MCF 10A (cell line): Measurements from ENCODE around the gene KMT2C. TPM values are rescaled to one million over a fixed set of nuclear protein-coding genes. Genes with fewer than 3 reads are reported as not detected.
"Not testable (repeated sequence)": the region's sequence is repeated elsewhere in the genome, so short reads cannot be mapped to it uniquely, and the experiment has no call there.

ENCODE experiments used
- BruUV-seq: library from RNA; stranded (reverse); fragments of 400-500 nt; replicated peaks from 2 replicates; lab custom pipeline; 2021; lab: Mats Ljungman, UMichigan
- CTCF ChIA-PET: fragments of 300-600 bp; sonication (Branson Sonifier 250); formaldehyde crosslinking; extraction: SDS; loops from one replicate; lab custom pipeline; 2021; ENCODE audit warnings: antibody characterized with exemption, inconsistent platforms; lab: Yijun Ruan, JAX
- POLR2A ChIA-PET: fragments of 300-600, 350-650 bp; sonication (Branson Sonifier 250); formaldehyde crosslinking; extraction: SDS; loops from one replicate; lab custom pipeline; 2020; ENCODE audit warnings: antibody characterized with exemption, inconsistent platforms; lab: Yijun Ruan, JAX
- DNase-seq: peaks from one replicate; pipeline ENCODE4 v3.0.0-alpha.2; 2018; ENCODE audit not compliant: unreplicated experiment
- H3K27ac Mint-ChIP-seq: one replicate; pipeline ENCODE4 v1.8.0; 2022; ENCODE audit warnings: mild to moderate bottlenecking, low read depth, mixed read lengths; ENCODE audit not compliant: unreplicated experiment
- H3K27me3 Mint-ChIP-seq: one replicate; pipeline ENCODE4 v1.8.0; 2022; ENCODE audit warnings: mixed read lengths; ENCODE audit not compliant: insufficient read depth, unreplicated experiment
- H3K36me3 Mint-ChIP-seq: one replicate; pipeline ENCODE4 v1.8.0; 2022; ENCODE audit warnings: mild to moderate bottlenecking, moderate library complexity, mixed read lengths; ENCODE audit not compliant: insufficient read depth, unreplicated experiment
- H3K4me1 Mint-ChIP-seq: one replicate; pipeline ENCODE4 v1.8.0; 2022; ENCODE audit warnings: mixed read lengths; ENCODE audit not compliant: insufficient read depth, unreplicated experiment
- H3K4me3 Mint-ChIP-seq: one replicate; pipeline ENCODE4 v1.8.0; 2022; ENCODE audit warnings: mild to moderate bottlenecking, moderate library complexity, mixed read lengths; ENCODE audit not compliant: unreplicated experiment
- H3K9me3 Mint-ChIP-seq: one replicate; pipeline ENCODE4 v1.8.0; 2022; ENCODE audit warnings: mixed read lengths; ENCODE audit not compliant: unreplicated experiment
- CTCF ChIP-seq: fragments of 200-600 bp; IDR thresholded peaks from one replicate; pipeline ENCODE4 v1.8.0; 2022; ENCODE audit warnings: antibody characterized with exemption, mild to moderate bottlenecking; ENCODE audit not compliant: unreplicated experiment
- intact Hi-C: fragments of 100-400 bp; cut with micrococcal nuclease; formaldehyde crosslinking; loops from 2 replicates; pipeline ENCODE4 v1.14.1; 2022
- total RNA-seq: library from RNA; stranded (reverse); gene quantifications from 2 replicates; pipeline ENCODE4 v1.2.3, GENCODE V29; 2022

The KMT2C gene
- total RNA-seq, 1 experiment from 2014 or later: 54.6 TPM

GRCh38 chr7:152436931-152437575 is 1.2 kb upstream of the KMT2C start:
- not testable (repeated sequence) for H3K27me3 Mint-ChIP-seq, H3K9me3 Mint-ChIP-seq, H3K36me3 Mint-ChIP-seq
- peak overlapping the region; percentile 88 for H3K4me3 Mint-ChIP-seq
- TSS peak; percentile 93 for BruUV-seq
- ChIA-PET CTCF (interaction anchor here (0.6 to 0.7 kb wide), 4 partner anchors 76 to 218 kb away, joined by 3 to 4 read pairs (median 3); no protein-coding TSS in a partner anchor), POLR2A (interaction anchor here (0.7 to 5.6 kb wide), 5 partner anchors 23 to 1301 kb away, joined by 3 to 39 read pairs (median 5); no protein-coding TSS in a partner anchor)
- intact Hi-C loops: loop anchor here (5.0 kb wide), 1 partner anchor 240 kb away; the partner anchor contains the start of gene XRCC2
- DNase-seq: peak; percentile 3
- H3K27ac Mint-ChIP-seq: peak overlapping the region; percentile 66
- H3K4me1 Mint-ChIP-seq: peaks cover 16% of the 10 kb centered on the region

- no peaks in the 10 kb centered on the region for H3K9me3 Mint-ChIP-seq
- peaks cover 5% of the 10 kb centered on the region for H3K36me3 Mint-ChIP-seq
- H3K27ac Mint-ChIP-seq: peak overlapping the region; percentile 66
- peaks cover 16% of the 10 kb centered on the region for H3K4me1 Mint-ChIP-seq
- no peaks in the 10 kb centered on the region for H3K27me3 Mint-ChIP-seq
- intact Hi-C loops: loop anchor here (5.0 kb wide), 1 partner anchor 241 kb away; the partner anchor contains the start of gene XRCC2
- ChIA-PET CTCF (interaction anchor here (0.6 to 0.7 kb wide), 2 partner anchors 76 to 378 kb away, joined by 3 to 4 read pairs; no protein-coding TSS in a partner anchor), POLR2A (interaction anchor here (0.6 to 5.6 kb wide), 6 partner anchors 24 to 1301 kb away, joined by 3 to 39 read pairs (median 4); no protein-coding TSS in a partner anchor)
- peak; percentile 90 for DNase-seq
- H3K4me3 Mint-ChIP-seq: peak overlapping the region; percentile 88
- no peak for TF ChIP-seq CTCF
- no TSS peak for BruUV-seq
Measured at GRCh38 chr7:152436111-152436930, 518 bp upstream of the KMT2C start.

GRCh38 chr7:152434511-152435383 is 1.1 kb downstream of the KMT2C start:
- Mint-ChIP-seq H3K4me1 (peaks cover 16% of the 10 kb centered on the region), H3K4me3 (peak overlapping the region; percentile 88), H3K27ac (peak overlapping the region; percentile 84)
- POLR2A ChIA-PET: interaction anchor here (0.6 to 5.6 kb wide), 12 partner anchors 10 to 352 kb away, joined by 3 to 39 read pairs (median 4); partner anchors contain the start of gene ACTR3B
- not testable (repeated sequence) for BruUV-seq, H3K36me3 Mint-ChIP-seq, H3K9me3 Mint-ChIP-seq, H3K27me3 Mint-ChIP-seq
- intact Hi-C loops: loop anchor here (2.0 to 5.0 kb wide), 2 partner anchors 94 to 243 kb away; partner anchors contain the start of gene XRCC2
- CTCF ChIA-PET: interaction anchor here (0.6 to 1.7 kb wide), 7 partner anchors 30 to 354 kb away, joined by 3 to 8 read pairs (median 4); partner anchors contain the start of gene XRCC2
- peak; percentile 53 for DNase-seq

DNA sequence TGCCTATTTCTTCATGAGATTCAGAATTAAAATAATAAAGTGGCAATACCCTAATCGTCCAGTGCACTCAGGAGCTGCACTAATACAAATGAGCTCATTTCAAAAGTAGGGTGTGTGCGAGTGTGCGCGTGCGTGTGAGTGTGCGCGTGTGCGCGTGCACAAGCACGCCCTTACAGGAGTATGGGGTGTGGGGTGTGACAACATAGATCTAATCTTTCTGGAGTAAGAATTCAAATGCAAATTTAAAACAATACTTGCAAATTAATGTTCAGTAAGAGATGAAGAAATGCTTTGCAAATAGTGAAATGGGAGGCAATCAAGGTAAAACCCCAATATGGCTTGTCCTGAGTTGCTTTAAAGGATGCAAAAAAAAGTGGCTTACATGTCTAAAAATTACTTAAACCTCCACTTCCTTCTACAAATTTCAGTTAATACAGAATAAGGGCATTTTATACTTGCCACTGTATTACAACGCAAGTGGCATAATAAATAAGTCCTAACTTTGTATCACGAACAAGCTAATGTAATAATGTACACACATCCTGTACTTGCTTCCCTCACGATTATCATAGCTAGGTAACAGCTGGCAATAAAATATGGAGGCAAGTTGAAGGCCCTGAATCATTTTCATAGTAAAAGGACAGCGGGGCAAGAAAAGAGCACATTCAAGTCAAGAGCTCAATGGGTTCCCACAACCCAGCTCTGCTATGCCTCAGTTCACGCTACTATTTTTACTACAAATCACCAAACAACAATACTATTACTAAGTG is 1.9 kb downstream of the KMT2C start:
- ChIA-PET POLR2A (interaction anchor here (0.6 to 5.6 kb wide), 15 partner anchors 9 to 328 kb away, joined by 3 to 39 read pairs (median 5); partner anchors contain the start of gene ACTR3B), CTCF (interaction anchor here (0.6 to 1.7 kb wide), 7 partner anchors 30 to 242 kb away, joined by 3 to 8 read pairs (median 4); partner anchors contain the start of gene XRCC2)
- not testable (repeated sequence) for H3K36me3 Mint-ChIP-seq, H3K27me3 Mint-ChIP-seq, H3K9me3 Mint-ChIP-seq
- intact Hi-C loops: loop anchor here (2.0 kb wide), 1 partner anchor 93 kb away; no protein-coding TSS in a partner anchor
- Mint-ChIP-seq H3K27ac (peak overlapping the region; percentile 84), H3K4me1 (peaks cover 19% of the 10 kb centered on the region), H3K4me3 (peak overlapping the region; percentile 88)
- TSS peak; percentile 33 for BruUV-seq
- DNase-seq: peak; percentile 26

DNA sequence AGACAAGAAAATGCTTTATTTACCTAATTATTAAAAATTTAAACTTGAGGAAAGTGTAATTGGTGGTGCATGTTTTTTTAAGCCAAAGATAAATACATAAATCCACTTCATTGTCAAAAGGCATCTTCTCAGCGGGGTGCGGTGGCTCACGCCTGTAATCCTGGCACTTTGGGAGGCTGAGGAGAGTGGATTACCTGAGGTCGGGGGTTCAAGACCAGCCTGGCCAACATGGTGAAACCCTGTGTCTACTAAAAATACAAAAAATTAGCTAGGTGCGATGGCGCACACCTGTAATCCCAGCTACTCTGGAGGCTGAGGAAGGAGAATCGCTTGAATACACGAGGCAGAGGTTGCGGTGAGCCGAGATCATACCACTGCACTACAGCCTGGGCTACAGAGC is 3.1 kb downstream of the KMT2C start:
- H3K9me3 Mint-ChIP-seq, BruUV-seq, intact Hi-C loops, H3K27ac Mint-ChIP-seq, H3K27me3 Mint-ChIP-seq, DNase-seq: not testable (repeated sequence)
- Mint-ChIP-seq H3K36me3 (peaks cover 11% of the 10 kb centered on the region), H3K4me3 (peak overlapping the region; percentile 88), H3K4me1 (peaks cover 22% of the 10 kb centered on the region)
- POLR2A ChIA-PET: interaction anchor here (0.7 to 1.8 kb wide), 2 partner anchors 8 to 31 kb away, joined by 3 to 5 read pairs; no protein-coding TSS in a partner anchor
- CTCF ChIA-PET: interaction anchor here (0.6 to 1.0 kb wide), 3 partner anchors 31 to 274 kb away, joined by 3 read pairs; no protein-coding TSS in a partner anchor
